ENCODE data around the gene TXNDC16.

DNA sequence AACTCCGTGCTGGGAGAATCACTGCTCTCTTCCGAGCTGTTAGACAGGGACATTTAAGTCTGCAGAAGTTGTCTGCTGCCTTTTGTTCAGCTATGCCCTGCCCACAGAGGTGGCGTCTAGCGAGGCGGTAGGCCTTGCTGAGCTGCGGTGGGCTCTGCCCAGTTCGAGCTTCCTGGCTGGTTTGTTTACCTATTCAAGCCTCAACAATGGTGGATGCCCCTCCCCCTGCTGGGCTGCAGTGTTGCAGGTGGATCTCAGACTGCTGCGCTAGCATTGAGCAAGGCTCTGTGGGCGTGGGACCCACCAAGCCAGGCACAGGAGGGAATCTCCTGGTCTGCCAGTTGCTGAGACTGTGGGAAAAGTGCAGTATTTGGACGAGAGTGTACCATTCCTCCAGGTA, 44.0 kb upstream of the TXNDC16 start:
- TF ChIP-seq, protein P1, sequence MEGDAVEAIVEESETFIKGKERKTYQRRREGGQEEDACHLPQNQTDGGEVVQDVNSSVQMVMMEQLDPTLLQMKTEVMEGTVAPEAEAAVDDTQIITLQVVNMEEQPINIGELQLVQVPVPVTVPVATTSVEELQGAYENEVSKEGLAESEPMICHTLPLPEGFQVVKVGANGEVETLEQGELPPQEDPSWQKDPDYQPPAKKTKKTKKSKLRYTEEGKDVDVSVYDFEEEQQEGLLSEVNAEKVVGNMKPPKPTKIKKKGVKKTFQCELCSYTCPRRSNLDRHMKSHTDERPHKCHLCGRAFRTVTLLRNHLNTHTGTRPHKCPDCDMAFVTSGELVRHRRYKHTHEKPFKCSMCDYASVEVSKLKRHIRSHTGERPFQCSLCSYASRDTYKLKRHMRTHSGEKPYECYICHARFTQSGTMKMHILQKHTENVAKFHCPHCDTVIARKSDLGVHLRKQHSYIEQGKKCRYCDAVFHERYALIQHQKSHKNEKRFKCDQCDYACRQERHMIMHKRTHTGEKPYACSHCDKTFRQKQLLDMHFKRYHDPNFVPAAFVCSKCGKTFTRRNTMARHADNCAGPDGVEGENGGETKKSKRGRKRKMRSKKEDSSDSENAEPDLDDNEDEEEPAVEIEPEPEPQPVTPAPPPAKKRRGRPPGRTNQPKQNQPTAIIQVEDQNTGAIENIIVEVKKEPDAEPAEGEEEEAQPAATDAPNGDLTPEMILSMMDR (IDR thresholded peaks at IDR 0.05; ENCODE audit: low read depth, low read length) = no peak
- TF ChIP-seq POLR2A (IDR thresholded peaks at IDR 0.05; ENCODE audit: extremely low read depth, insufficient read length) (no peak), MYC (IDR thresholded peaks at IDR 0.05; ENCODE audit: low read depth, low read length) (no peak)
